Stimulated activated naive CD8-positive, alpha-beta T cell treated with anti-CD3 and anti-CD28 coated beads, Interleukin-15, amount 100 ng/mL, for 72 hours (primary cell): Measurements from ENCODE around the gene AMFR.
A peak's percentile ranks its signal among the peaks of the same experiment; 100 is the strongest.

Source experiments
- ATAC-seq: fragments of 150-1000 bp; cut with Tn5 transposase; 2 replicates; pipeline ENCODE4 v1.10.0; 2021; ENCODE audit warnings: mild to moderate bottlenecking, moderate library complexity
- DNase-seq, 2 donors: peaks; one replicate each; pipeline ENCODE4 v3.0.0; 2021 to 2022
- H3K27ac Mint-ChIP-seq, 2 donors: one replicate each; pipeline ENCODE4 v1.8.0; 2022; ENCODE audit warnings: mild to moderate bottlenecking in 2 of 2, mixed read lengths in 2 of 2, moderate library complexity in 2 of 2
- H3K27me3 Mint-ChIP-seq: one replicate; pipeline ENCODE4 v1.8.0; 2022; ENCODE audit warnings: mixed read lengths
- H3K4me1 Mint-ChIP-seq: one replicate; pipeline ENCODE4 v1.8.0; 2022; ENCODE audit warnings: mild to moderate bottlenecking, mixed read lengths
- H3K4me3 Mint-ChIP-seq, 2 donors: one replicate each; pipeline ENCODE4 v1.8.0; 2022; ENCODE audit warnings: mild to moderate bottlenecking in 2 of 2, mixed read lengths in 2 of 2, moderate library complexity in 1 of 2
- H3K9me3 Mint-ChIP-seq, 2 donors: one replicate each; pipeline ENCODE4 v1.8.0; 2022; ENCODE audit warnings: mixed read lengths in 2 of 2

The AMFR gene

GRCh38 chr16:56330476-56330875 is 94.9 kb downstream of the AMFR start:
- ATAC-seq (no peak), DNase-seq (no peak)
- Mint-ChIP-seq H3K9me3 (no peaks in the 10 kb centered on the region), H3K4me1 (no peaks in the 10 kb centered on the region), H3K27me3 (no peaks in the 10 kb centered on the region), H3K27ac (peak overlapping the region in 1 of 2 donors; percentile 47), H3K4me3 (no peak overlapping the region)

GRCh38 chr16:56329887-56330286 is 95.5 kb downstream of the AMFR start:
- DNase-seq (no peak), ATAC-seq (no peak)
- Mint-ChIP-seq H3K27ac (no peak overlapping the region), H3K9me3 (no peaks in the 10 kb centered on the region), H3K27me3 (no peaks in the 10 kb centered on the region), H3K4me3 (no peak overlapping the region), H3K4me1 (no peaks in the 10 kb centered on the region)

GRCh38 chr16:56328276-56329022 is 96.9 kb downstream of the AMFR start:
- Mint-ChIP-seq H3K9me3 (no peaks in the 10 kb centered on the region), H3K27me3 (no peaks in the 10 kb centered on the region), H3K4me1 (no peaks in the 10 kb centered on the region), H3K4me3 (no peak overlapping the region), H3K27ac (no peak overlapping the region)
- ATAC-seq: no peak
- DNase-seq: no peak

GRCh38 chr16:56327929-56328258 is 97.5 kb downstream of the AMFR start:
- H3K9me3 Mint-ChIP-seq: no peaks in the 10 kb centered on the region
- no peak for DNase-seq
- H3K27me3 Mint-ChIP-seq: no peaks in the 10 kb centered on the region
- no peak for ATAC-seq
- no peaks in the 10 kb centered on the region for H3K4me1 Mint-ChIP-seq
- no peak overlapping the region for H3K27ac Mint-ChIP-seq
- H3K4me3 Mint-ChIP-seq: no peak overlapping the region

GRCh38 chr16:56327071-56327928 is 98.0 kb downstream of the AMFR start:
- Mint-ChIP-seq H3K27ac (peak overlapping the region in 1 of 2 donors; percentile 85), H3K27me3 (no peaks in the 10 kb centered on the region)
- no peak for ATAC-seq

GRCh38 chr16:56325956-56326355 is 99.4 kb downstream of the AMFR start:
- peaks cover 3% of the 10 kb centered on the region for H3K27me3 Mint-ChIP-seq
- no peaks in the 10 kb centered on the region for H3K9me3 Mint-ChIP-seq
- no peak for DNase-seq
- ATAC-seq: no peak
- H3K4me1 Mint-ChIP-seq: no peaks in the 10 kb centered on the region
- H3K27ac Mint-ChIP-seq: peak overlapping the region in 1 of 2 donors; percentile 48
- no peak overlapping the region for H3K4me3 Mint-ChIP-seq

More at GRCh38 chr16:56327071-56327928, 98.0 kb downstream of the AMFR start:
- H3K9me3 Mint-ChIP-seq: no peaks in the 10 kb centered on the region
- no peaks in the 10 kb centered on the region for H3K4me1 Mint-ChIP-seq
- no peak overlapping the region for H3K4me3 Mint-ChIP-seq
- no peak for DNase-seq

GRCh38 chr16:56324406-56324805 is 100.9 kb downstream of the AMFR start:
- Mint-ChIP-seq H3K9me3 (no peaks in the 10 kb centered on the region), H3K27me3 (peaks cover 9% of the 10 kb centered on the region), H3K4me3 (no peak overlapping the region), H3K27ac (no peak overlapping the region), H3K4me1 (no peaks in the 10 kb centered on the region)
- DNase-seq: no peak
- ATAC-seq: no peak

GRCh38 chr16:56321571-56321970 is 103.8 kb downstream of the AMFR start:
- DNase-seq: no peak
- Mint-ChIP-seq H3K27me3 (peaks cover 25% of the 10 kb centered on the region), H3K4me3 (no peak overlapping the region), H3K27ac (peak overlapping the region in 1 of 2 donors; percentile 61), H3K4me1 (peaks cover 8% of the 10 kb centered on the region), H3K9me3 (no peaks in the 10 kb centered on the region)
- no peak for ATAC-seq

GRCh38 chr16:56320811-56321558 is 104.4 kb downstream of the AMFR start:
- no peak for ATAC-seq
- no peak overlapping the region for H3K4me3 Mint-ChIP-seq
- H3K4me1 Mint-ChIP-seq: peaks cover 8% of the 10 kb centered on the region
- peak overlapping the region in 1 of 2 donors; percentile 61 for H3K27ac Mint-ChIP-seq
- H3K27me3 Mint-ChIP-seq: peaks cover 31% of the 10 kb centered on the region
- no peak for DNase-seq
- H3K9me3 Mint-ChIP-seq: no peaks in the 10 kb centered on the region

GRCh38 chr16:56320056-56320455 is 105.3 kb downstream of the AMFR start:
- no peaks in the 10 kb centered on the region for H3K9me3 Mint-ChIP-seq
- H3K27me3 Mint-ChIP-seq: peaks cover 33% of the 10 kb centered on the region

GRCh38 chr16:56319376-56319775 is 106.0 kb downstream of the AMFR start:
- H3K4me3 Mint-ChIP-seq: no peak overlapping the region
- DNase-seq (no peak), ATAC-seq (no peak)
- H3K27ac Mint-ChIP-seq: no peak overlapping the region
- peaks cover 8% of the 10 kb centered on the region for H3K4me1 Mint-ChIP-seq
- peaks cover 33% of the 10 kb centered on the region for H3K27me3 Mint-ChIP-seq
- H3K9me3 Mint-ChIP-seq: no peaks in the 10 kb centered on the region

More at GRCh38 chr16:56320056-56320455, 105.3 kb downstream of the AMFR start:
- H3K4me1 Mint-ChIP-seq: peaks cover 8% of the 10 kb centered on the region
- no peak for ATAC-seq
- no peak overlapping the region for H3K4me3 Mint-ChIP-seq
- DNase-seq: no peak
- H3K27ac Mint-ChIP-seq: no peak overlapping the region

GRCh38 chr16:56318827-56319140 is 106.6 kb downstream of the AMFR start:
- no peak overlapping the region for H3K4me3 Mint-ChIP-seq
- H3K9me3 Mint-ChIP-seq: no peaks in the 10 kb centered on the region
- H3K27me3 Mint-ChIP-seq: peaks cover 33% of the 10 kb centered on the region
- no peak overlapping the region for H3K27ac Mint-ChIP-seq
- ATAC-seq (no peak), DNase-seq (no peak)
- peaks cover 8% of the 10 kb centered on the region for H3K4me1 Mint-ChIP-seq

GRCh38 chr16:56317998-56318826 is 107.1 kb downstream of the AMFR start:
- H3K4me3 Mint-ChIP-seq: peak overlapping the region; percentile 27 to 67
- H3K27me3 Mint-ChIP-seq: peaks cover 33% of the 10 kb centered on the region
- H3K27ac Mint-ChIP-seq: peak overlapping the region; percentile 77 to 79
- H3K9me3 Mint-ChIP-seq: no peaks in the 10 kb centered on the region
- ATAC-seq: peak; percentile 95
- peaks cover 8% of the 10 kb centered on the region for H3K4me1 Mint-ChIP-seq
- DNase-seq: peak; percentile 79 to 80

- peaks cover 8% of the 10 kb centered on the region for H3K4me1 Mint-ChIP-seq
- peak overlapping the region; percentile 79 to 87 for H3K27ac Mint-ChIP-seq
- no peak overlapping the region for H3K4me3 Mint-ChIP-seq
- no peaks in the 10 kb centered on the region for H3K9me3 Mint-ChIP-seq
- ATAC-seq (no peak), DNase-seq (no peak)
- H3K27me3 Mint-ChIP-seq: peaks cover 33% of the 10 kb centered on the region
These were observed 108.8 kb downstream of the AMFR start for GRCh38 chr16:56316545-56316944.

GRCh38 chr16:56315955-56316354 is 109.4 kb downstream of the AMFR start:
- no peaks in the 10 kb centered on the region for H3K9me3 Mint-ChIP-seq
- peak overlapping the region in 1 of 2 donors; percentile 28 for H3K27ac Mint-ChIP-seq
- ATAC-seq (no peak), DNase-seq (no peak)
- H3K27me3 Mint-ChIP-seq: peaks cover 30% of the 10 kb centered on the region
- H3K4me3 Mint-ChIP-seq: no peak overlapping the region
- H3K4me1 Mint-ChIP-seq: peaks cover 8% of the 10 kb centered on the region
